HG02885 (cell line): ENCODE results near the gene PCNT.

Experiments used
- ATAC-seq: cut with Tn5 transposase; IDR thresholded peaks from one replicate; pipeline ENCODE4 v1.9.1; 2021; ENCODE audit warnings: mild to moderate bottlenecking; ENCODE audit not compliant: unreplicated experiment, poor library complexity

Gene PCNT

DNA sequence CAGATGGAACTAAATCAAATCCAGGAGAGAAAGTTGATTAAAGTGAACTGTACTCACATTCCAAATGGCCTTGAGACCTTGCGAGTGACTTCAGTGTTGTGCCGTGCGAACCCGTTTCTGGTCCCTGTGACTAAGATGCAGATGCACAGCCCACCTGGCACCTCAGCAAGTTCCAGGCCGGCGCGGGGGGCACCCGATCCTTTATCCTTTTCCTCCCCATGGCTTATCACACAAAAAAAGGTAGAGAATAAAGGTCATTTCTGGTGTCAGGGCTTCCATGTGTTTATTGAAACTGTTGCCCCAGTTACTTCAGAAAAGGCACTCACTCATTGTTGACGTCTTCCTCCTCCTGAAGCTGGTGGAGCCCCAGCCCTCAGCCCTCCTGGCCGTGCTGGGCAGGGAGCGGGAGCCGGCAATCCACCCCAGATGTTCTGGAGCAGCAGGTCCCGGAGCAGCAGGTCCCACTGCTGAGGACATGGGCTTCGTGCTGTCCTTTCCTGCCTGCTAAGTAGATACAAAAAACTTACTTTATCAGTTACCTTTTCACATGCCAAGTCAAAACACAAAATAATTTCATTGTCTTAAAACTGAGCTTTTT is 53.0 kb downstream of the PCNT start:
- no peak for ATAC-seq

DNA sequence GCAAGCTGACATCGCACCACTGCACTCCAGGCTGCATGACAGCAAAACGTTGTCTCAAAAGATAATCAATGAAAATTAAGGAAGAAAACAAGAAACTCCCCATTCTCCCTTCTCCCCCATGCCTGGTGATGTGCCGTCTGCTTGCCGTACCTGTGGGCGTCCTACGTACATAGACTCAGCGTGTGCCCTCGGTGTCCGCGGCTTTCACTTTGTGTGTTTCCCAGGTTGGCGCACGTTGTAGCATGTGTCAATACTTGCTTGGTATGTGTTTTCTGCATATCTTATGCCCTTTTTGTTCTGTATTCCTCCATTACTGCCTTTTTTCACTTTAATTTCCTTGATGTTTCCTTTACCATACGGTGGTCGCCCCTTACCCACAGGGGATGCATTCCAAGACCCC is 53.8 kb downstream of the PCNT start:
- ATAC-seq, result no peak

- no peak for ATAC-seq
These were observed 55.1 kb downstream of the PCNT start for GRCh38 chr21:46379105-46379504.

- ATAC-seq, result no peak
These were observed 55.7 kb downstream of the PCNT start for GRCh38 chr21:46379691-46380090.

DNA sequence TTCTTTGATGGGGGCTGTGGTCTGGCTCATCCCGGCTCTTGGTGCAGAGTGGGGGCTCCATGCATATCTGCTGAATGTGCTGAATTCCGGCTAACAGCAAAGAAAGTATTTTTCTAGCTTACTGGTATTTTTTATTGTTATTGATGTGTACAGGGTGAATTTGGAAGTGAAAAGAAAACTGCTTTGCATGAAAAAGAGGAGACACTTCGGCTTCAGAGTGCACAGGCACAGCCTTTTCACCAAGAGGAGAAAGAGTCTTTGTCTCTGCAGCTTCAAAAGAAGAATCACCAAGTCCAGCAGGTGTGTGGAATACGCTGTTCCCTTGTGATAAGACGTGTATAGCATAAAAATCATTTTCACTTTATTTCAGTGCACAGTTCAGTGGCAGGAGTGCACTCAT is 57.6 kb downstream of the PCNT start:
- no peak for ATAC-seq

DNA sequence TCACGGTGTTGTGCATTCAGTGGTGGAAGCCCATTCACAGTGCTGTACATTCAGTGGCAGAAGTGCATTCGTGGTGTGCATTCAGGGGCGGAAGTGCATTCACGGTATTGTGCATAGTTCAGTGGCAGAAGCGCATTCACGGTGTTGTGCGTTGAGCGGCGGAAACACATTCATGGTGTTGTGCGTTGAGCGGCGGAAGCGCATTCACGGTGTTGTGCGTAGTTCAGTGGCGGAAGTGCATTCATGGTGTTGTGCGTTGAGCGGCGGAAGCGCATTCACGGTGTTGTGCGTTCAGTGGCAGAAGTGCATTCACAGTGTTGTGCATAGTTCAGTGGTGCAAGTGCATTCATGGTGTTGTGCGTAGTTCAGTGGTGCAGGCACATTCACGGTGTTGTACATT is 60.6 kb downstream of the PCNT start:
- ATAC-seq, result no peak

DNA sequence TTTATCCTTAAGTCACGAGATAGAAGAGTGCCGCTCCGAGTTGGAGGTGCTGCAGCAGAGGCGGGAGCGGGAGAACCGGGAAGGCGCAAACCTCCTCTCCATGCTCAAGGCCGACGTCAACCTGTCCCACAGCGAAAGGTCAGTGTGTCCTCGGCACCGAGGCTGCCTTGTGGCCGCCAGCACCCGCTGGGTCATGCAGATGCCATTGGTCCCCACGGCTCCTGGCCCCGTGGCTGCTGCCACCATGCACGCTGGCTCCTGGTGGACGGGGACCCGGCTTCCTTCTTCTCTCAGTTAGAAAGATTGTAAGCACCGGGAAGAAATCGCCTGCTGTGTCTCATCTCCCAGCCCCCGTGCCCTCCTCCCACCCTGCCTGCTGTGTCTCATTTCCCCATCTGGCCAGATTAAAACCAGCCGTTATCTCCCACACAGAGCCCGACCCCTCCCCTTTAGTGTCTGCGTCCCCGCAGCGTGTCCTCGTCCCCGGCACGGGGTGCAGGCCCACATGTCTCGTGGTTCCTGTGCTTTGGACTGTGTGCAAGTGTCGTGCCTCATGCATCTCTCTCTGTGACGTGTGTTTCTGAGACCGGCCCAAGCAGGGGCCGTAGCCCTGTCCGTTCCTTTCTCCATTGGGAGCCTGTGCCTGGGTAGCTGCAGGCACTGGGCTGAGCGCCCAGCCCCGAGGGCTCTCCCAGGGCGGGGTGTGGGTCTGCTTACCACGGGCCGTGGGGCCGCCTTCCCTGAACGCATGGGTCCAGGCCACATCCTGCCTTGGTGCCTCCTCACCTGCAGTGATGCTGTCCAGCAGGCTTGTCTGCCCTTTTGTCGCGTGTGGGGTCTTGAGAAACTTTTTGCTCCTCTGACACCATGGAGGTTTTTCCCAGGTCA is 62.1 kb downstream of the PCNT start:
- ATAC-seq, result no peak

- no peak for ATAC-seq
These were observed 62.8 kb downstream of the PCNT start for GRCh38 chr21:46386734-46387088.

GRCh38 chr21:46388206-46388880 is 64.4 kb downstream of the PCNT start:
- ATAC-seq, result no peak

- ATAC-seq, result no peak
These were observed 64.9 kb downstream of the PCNT start for GRCh38 chr21:46388896-46389295.

GRCh38 chr21:46390603-46391545 is 66.9 kb downstream of the PCNT start:
- ATAC-seq, result no peak

- no peak for ATAC-seq
These were observed 67.8 kb downstream of the PCNT start for GRCh38 chr21:46391773-46392172.

- no peak for ATAC-seq
These were observed 69.0 kb downstream of the PCNT start for GRCh38 chr21:46392921-46393320.

GRCh38 chr21:46393451-46393940 is 69.5 kb downstream of the PCNT start:
- no peak for ATAC-seq

- ATAC-seq, result no peak
These were observed 70.1 kb downstream of the PCNT start for GRCh38 chr21:46393941-46394594.

DNA sequence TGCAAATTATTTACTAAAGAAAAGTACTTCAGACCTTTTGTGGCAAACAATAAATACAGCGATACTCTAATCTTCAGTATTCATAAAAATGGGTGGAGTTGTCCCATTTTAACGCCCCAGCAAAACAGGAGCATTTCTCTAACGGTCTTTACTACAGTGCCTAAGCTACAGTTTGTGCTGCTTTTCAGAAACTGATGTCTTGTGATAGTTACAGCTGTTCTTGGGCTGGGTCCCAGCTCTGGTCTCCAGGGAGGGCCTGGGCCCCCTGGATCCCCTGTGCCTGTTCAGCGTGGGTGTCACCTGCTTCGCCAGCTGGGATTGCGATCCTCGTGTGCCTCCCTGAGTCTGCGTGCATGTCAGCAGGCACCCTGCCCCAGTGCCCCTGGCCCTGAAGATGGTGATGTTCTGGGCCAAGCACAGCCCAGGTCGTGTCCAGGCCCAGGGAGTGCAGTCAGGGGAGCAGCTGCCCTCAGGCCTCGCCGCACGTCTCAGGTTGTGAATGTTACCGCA is 70.7 kb downstream of the PCNT start:
- ATAC-seq, result no peak

- no peak for ATAC-seq
These were observed 73.4 kb downstream of the PCNT start for GRCh38 chr21:46397211-46397905.

GRCh38 chr21:46397993-46398392 is 74.0 kb downstream of the PCNT start:
- no peak for ATAC-seq

GRCh38 chr21:46399129-46399528 is 75.2 kb downstream of the PCNT start:
- no peak for ATAC-seq
